Measurements from ENCODE around the gene CNST.
"Not testable (repeated sequence)": the region's sequence is repeated elsewhere in the genome, so short reads cannot be mapped to it uniquely, and the experiment has no call there.

The CNST gene

DNA sequence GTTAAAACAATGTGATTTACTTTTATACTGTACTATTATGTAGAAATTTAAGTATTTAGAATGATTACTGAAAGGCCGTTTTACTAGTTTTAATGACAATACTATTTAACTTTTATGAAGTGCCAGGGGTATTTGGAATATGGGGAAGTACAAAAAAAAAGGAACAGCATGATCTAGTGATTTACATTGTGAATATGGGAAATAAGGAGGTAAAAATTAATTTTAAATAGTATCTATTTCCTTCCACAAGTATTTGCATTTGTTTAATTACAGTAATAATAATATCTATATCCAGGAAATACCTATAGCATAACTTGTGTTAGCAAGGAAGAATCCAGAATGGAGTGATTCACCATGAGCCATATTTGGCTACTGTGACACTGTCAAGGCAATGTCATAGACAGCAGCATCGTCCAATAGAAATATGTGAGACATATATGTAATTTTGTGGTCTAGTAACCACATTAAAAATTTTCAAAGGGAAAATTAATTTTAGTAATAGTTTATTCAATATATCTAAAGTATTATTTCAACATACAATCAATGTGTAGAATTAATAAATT, 22.0 kb downstream of the CNST start:
- H3K36me3 ChIP-seq (ENCODE audit: low read length): 0 out of 2 replicates have a peak, but pooled peaks cover 3% of the 10 kb centered on the region
- no peak overlapping the region for H3K4me3 ChIP-seq (ENCODE audit: insufficient read depth, low read length, poor library complexity, severe bottlenecking)
- H3K4me2 ChIP-seq (ENCODE audit: low read depth, low read length, poor library complexity, severe bottlenecking): no peak overlapping the region
- no peaks in the 10 kb centered on the region for H3K9me2 ChIP-seq (replicated peaks; ENCODE audit: insufficient read depth, low read length)
- H4K20me1 ChIP-seq (ENCODE audit: low read depth, low read length): no peaks in the 10 kb centered on the region
- no peaks in the 10 kb centered on the region for H3K27me3 ChIP-seq (ENCODE audit: low read length)
- no peak overlapping the region for H2AFZ ChIP-seq (ENCODE audit: low read depth, low read length, severe bottlenecking)
- H3K79me2 ChIP-seq (ENCODE audit: insufficient read depth, low read length): peaks cover 70% of the 10 kb centered on the region
- H3K9me3 ChIP-seq (ENCODE audit: insufficient read depth, low read length): no peaks in the 10 kb centered on the region
- no peaks in the 10 kb centered on the region; the same call in 1 of the 2 replicates for H3F3A ChIP-seq (ENCODE audit: insufficient read depth)
- no peak for TF ChIP-seq EZH2phosphoT487 (conservative IDR thresholded peaks at IDR 0.05; ENCODE audit: low read length)
- TF ChIP-seq, protein P1, sequence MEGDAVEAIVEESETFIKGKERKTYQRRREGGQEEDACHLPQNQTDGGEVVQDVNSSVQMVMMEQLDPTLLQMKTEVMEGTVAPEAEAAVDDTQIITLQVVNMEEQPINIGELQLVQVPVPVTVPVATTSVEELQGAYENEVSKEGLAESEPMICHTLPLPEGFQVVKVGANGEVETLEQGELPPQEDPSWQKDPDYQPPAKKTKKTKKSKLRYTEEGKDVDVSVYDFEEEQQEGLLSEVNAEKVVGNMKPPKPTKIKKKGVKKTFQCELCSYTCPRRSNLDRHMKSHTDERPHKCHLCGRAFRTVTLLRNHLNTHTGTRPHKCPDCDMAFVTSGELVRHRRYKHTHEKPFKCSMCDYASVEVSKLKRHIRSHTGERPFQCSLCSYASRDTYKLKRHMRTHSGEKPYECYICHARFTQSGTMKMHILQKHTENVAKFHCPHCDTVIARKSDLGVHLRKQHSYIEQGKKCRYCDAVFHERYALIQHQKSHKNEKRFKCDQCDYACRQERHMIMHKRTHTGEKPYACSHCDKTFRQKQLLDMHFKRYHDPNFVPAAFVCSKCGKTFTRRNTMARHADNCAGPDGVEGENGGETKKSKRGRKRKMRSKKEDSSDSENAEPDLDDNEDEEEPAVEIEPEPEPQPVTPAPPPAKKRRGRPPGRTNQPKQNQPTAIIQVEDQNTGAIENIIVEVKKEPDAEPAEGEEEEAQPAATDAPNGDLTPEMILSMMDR (IDR thresholded peaks at IDR 0.05; ENCODE audit: insufficient read depth, low read length, poor library complexity, severe bottlenecking): no peak
- H3K9ac ChIP-seq (ENCODE audit: low read length): no peak overlapping the region
- H3K27ac ChIP-seq (ENCODE audit: low read depth, low read length): no peak overlapping the region

DNA sequence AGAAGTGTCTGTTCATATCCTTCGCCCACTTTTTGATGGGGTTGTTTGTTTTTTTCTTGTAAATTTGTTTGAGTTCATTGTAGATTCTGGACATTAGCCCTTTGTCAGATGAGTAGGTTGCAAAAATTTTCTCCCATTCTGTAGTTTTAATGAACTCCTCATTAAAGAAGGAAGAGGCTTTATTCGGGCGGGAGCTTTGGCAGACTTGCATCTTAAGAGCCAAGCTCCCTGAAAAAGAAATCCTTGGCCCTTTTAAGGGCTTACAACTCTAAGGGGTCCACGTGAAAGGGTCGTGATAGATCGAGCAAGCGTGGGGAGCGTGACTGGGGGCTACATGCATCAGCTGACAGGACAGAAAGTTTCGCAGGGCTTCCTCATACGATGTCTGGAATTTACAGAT, 23.7 kb downstream of the CNST start:
- peaks cover 68% of the 10 kb centered on the region for H3K79me2 ChIP-seq (ENCODE audit: insufficient read depth, low read length)
- not testable (repeated sequence) for H3K36me3 ChIP-seq (ENCODE audit: low read length); H3K9me3 ChIP-seq (ENCODE audit: insufficient read depth, low read length); H3F3A ChIP-seq (ENCODE audit: insufficient read depth); H3K27me3 ChIP-seq (ENCODE audit: low read length); H3K27ac ChIP-seq (ENCODE audit: low read depth, low read length); H2AFZ ChIP-seq (ENCODE audit: low read depth, low read length, severe bottlenecking); H3K9ac ChIP-seq (ENCODE audit: low read length); H4K20me1 ChIP-seq (ENCODE audit: low read depth, low read length); H3K4me3 ChIP-seq (ENCODE audit: insufficient read depth, low read length, poor library complexity, severe bottlenecking); H3K4me2 ChIP-seq (ENCODE audit: low read depth, low read length, poor library complexity, severe bottlenecking); H3K9me2 ChIP-seq (replicated peaks; ENCODE audit: insufficient read depth, low read length)

DNA sequence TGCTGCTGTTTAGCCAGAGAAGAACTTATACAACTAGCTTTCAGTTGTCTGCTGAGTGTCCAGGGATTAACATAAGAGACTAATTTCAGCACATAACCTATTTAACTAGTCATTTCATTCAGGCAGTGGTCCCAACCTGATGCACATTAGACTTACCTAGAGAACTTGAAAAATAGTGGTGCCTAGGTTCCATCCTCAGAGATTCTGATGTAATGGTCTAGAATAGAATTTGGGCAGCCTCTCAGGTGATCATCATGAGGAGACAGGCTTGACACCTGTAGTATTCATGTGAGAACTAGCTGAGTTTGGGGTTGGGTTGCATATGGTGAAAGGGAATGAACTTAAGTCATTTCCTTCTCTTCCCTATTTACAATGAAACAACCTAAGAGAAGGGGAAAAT, 24.8 kb downstream of the CNST start:
- no peak overlapping the region for H3K9ac ChIP-seq (ENCODE audit: low read length)
- H3K9me3 ChIP-seq (ENCODE audit: insufficient read depth, low read length): no peaks in the 10 kb centered on the region
- peaks cover 10% of the 10 kb centered on the region; the same call in 1 of the 2 replicates for H3K36me3 ChIP-seq (ENCODE audit: low read length)
- no peaks in the 10 kb centered on the region for H3K27me3 ChIP-seq (ENCODE audit: low read length)
- no peaks in the 10 kb centered on the region for H3K9me2 ChIP-seq (replicated peaks; ENCODE audit: insufficient read depth, low read length)
- no peak overlapping the region for H3K4me3 ChIP-seq (ENCODE audit: insufficient read depth, low read length, poor library complexity, severe bottlenecking)
- H2AFZ ChIP-seq (ENCODE audit: low read depth, low read length, severe bottlenecking): no peak overlapping the region
- H3F3A ChIP-seq (ENCODE audit: insufficient read depth): no peaks in the 10 kb centered on the region; the same call in 1 of the 2 replicates
- no peak overlapping the region for H3K27ac ChIP-seq (ENCODE audit: low read depth, low read length)
- no peak for TF ChIP-seq EZH2phosphoT487 (conservative IDR thresholded peaks at IDR 0.05; ENCODE audit: low read length)
- TF ChIP-seq, protein P1 (IDR thresholded peaks at IDR 0.05; ENCODE audit: insufficient read depth, low read length, poor library complexity, severe bottlenecking): no peak
- H3K79me2 ChIP-seq (ENCODE audit: insufficient read depth, low read length): peaks cover 71% of the 10 kb centered on the region
- no peaks in the 10 kb centered on the region for H4K20me1 ChIP-seq (ENCODE audit: low read depth, low read length)
- H3K4me2 ChIP-seq (ENCODE audit: low read depth, low read length, poor library complexity, severe bottlenecking): no peak overlapping the region

DNA sequence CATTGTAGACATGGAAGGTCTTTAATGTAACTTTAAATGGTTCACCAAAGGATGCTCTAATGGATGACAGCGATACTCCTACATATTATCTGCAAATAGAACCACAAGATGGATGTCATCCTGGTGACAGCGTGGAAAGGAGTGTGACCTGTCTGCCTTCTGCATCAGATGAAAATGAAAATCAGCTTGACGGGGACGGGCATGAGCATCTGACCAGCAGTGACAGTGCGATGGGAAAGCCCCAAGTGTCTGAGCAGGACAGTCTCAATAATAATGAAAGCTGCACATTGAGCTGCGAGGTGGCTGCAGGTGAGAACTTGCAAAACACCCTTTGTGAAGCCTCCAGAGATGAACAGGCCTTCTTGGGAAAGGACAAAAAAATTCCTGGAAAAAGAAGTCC, 25.2 kb downstream of the CNST start:
- no peak overlapping the region for H3K27ac ChIP-seq (ENCODE audit: low read depth, low read length)
- no peaks in the 10 kb centered on the region for H3K9me3 ChIP-seq (ENCODE audit: insufficient read depth, low read length)
- H3K27me3 ChIP-seq (ENCODE audit: low read length): no peaks in the 10 kb centered on the region
- peaks cover 75% of the 10 kb centered on the region for H3K79me2 ChIP-seq (ENCODE audit: insufficient read depth, low read length)
- H2AFZ ChIP-seq (ENCODE audit: low read depth, low read length, severe bottlenecking): no peak overlapping the region
- no peaks in the 10 kb centered on the region; the same call in 1 of the 2 replicates for H3F3A ChIP-seq (ENCODE audit: insufficient read depth)
- TF ChIP-seq, protein P1 (IDR thresholded peaks at IDR 0.05; ENCODE audit: insufficient read depth, low read length, poor library complexity, severe bottlenecking): no peak
- TF ChIP-seq EZH2phosphoT487 (conservative IDR thresholded peaks at IDR 0.05; ENCODE audit: low read length): no peak
- no peaks in the 10 kb centered on the region for H4K20me1 ChIP-seq (ENCODE audit: low read depth, low read length)
- no peak overlapping the region for H3K4me2 ChIP-seq (ENCODE audit: low read depth, low read length, poor library complexity, severe bottlenecking)
- H3K9ac ChIP-seq (ENCODE audit: low read length): no peak overlapping the region
- peaks cover 10% of the 10 kb centered on the region; the same call in 1 of the 2 replicates for H3K36me3 ChIP-seq (ENCODE audit: low read length)
- H3K4me3 ChIP-seq (ENCODE audit: insufficient read depth, low read length, poor library complexity, severe bottlenecking): no peak overlapping the region
- H3K9me2 ChIP-seq (replicated peaks; ENCODE audit: insufficient read depth, low read length): no peaks in the 10 kb centered on the region

All from SU-DHL-6 (cell line).